Osteoblast (primary cell): ENCODE measurements around the gene SIM2. TPM values are rescaled to one million over a fixed set of nuclear protein-coding genes. Genes with fewer than 3 reads are reported as not detected.

ENCODE experiments used
- DNase-seq: peaks from one replicate; pipeline ENCODE4 v3.0.0; 2011; ENCODE audit warnings: low spot score, mixed read lengths; ENCODE audit not compliant: insufficient read length; ENCODE audit errors: missing footprints
- H2AFZ ChIP-seq: 2 replicates; pipeline ENCODE4 v1.6.0; 2011; ENCODE audit warnings: mild to moderate bottlenecking, low read length
- H3K27ac ChIP-seq: 2 replicates; pipeline ENCODE4 v1.5.1; 2011; ENCODE audit warnings: mild to moderate bottlenecking, low read depth, low read length, moderate library complexity
- H3K27me3 ChIP-seq: 2 replicates; pipeline ENCODE4 v1.6.0; 2012; ENCODE audit warnings: mild to moderate bottlenecking, control low read depth, inconsistent platforms, low read length, moderate library complexity; ENCODE audit not compliant: insufficient read depth
- H3K36me3 ChIP-seq: 2 replicates; pipeline ENCODE4 v1.5.1; 2011; ENCODE audit warnings: mild to moderate bottlenecking, low read length, control low read depth, moderate library complexity; ENCODE audit not compliant: insufficient read depth
- H3K4me1 ChIP-seq: 2 replicates; pipeline ENCODE4 v1.5.1; 2011; ENCODE audit warnings: mild to moderate bottlenecking, low read length, control low read depth, moderate library complexity; ENCODE audit not compliant: insufficient read depth
- H3K4me2 ChIP-seq: 2 replicates; pipeline ENCODE4 v1.6.0; 2011; ENCODE audit warnings: mild to moderate bottlenecking, low read length; ENCODE audit not compliant: insufficient read depth
- H3K4me3 ChIP-seq: fragments of 200-600 bp; sonication (generic); 3 replicates; pipeline ENCODE4 v1.5.1; 2012; ENCODE audit warnings: mild to moderate bottlenecking, low read length, inconsistent platforms; ENCODE audit not compliant: insufficient read depth
- H3K79me2 ChIP-seq: 2 replicates; pipeline ENCODE4 v1.6.0; 2012; ENCODE audit warnings: mild to moderate bottlenecking, low read length, control low read depth, inconsistent platforms; ENCODE audit not compliant: insufficient read depth
- H3K9me3 ChIP-seq: 2 replicates; pipeline ENCODE4 v1.5.1; 2011; ENCODE audit warnings: low read depth, low read length, control low read depth
- H4K20me1 ChIP-seq: 2 replicates; pipeline ENCODE4 v1.6.0; 2012; ENCODE audit warnings: mild to moderate bottlenecking, low read length, control low read depth; ENCODE audit not compliant: insufficient read depth
- CTCF ChIP-seq: IDR thresholded peaks from 2 replicates; pipeline ENCODE4 v1.5.1; 2011; ENCODE audit warnings: mild to moderate bottlenecking, low read depth, low read length, moderate library complexity; ENCODE audit errors: extremely low read depth
- total RNA-seq: library from RNA; depleted of rRNA; stranded (reverse); fragments of >200 nt; gene quantifications from 2 replicates; pipeline ENCODE4 v1.2.3, GENCODE V29; 2012

The SIM2 gene
- total RNA-seq, 1 donor, result 3.6 TPM

DNA sequence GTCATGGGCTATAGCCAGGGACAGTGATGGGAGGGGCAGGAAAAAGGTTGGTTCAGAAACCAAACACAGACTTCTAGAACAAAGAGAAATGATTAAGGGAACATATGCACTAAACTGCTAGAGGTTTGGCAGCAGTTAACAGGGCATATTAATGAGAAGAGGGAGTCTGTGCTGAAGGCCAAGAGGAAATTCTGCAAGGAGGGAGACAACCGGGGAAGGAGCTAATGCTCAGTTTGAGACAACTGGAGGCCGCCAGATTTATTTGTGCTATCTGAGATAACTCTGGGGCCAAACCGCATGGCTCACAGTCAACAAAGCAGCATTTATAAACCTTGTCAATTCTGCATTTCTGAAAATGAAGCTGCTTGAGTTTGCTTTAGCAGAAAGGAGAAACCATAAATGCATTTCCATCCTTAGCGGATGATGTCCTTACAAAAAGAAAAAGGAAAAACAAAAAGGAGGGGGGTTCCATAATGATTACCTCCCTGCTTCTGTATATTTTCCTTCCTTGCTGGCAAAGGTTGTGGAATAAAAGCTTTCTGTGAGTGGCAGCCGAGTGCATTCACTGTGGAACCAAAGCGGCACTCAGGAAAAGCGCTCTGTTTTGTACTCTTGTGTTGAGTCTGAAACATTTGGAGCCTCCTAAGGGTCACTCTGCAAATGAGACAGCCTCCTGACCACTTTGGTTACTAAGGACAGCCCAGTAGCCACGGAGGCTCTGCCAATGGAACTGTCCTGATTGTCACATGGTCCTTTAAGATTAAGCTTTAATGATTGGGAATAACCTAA is 70.3 kb downstream of the SIM2 start:
- no peak overlapping the region for H3K4me2 ChIP-seq

GRCh38 chr21:36773117-36773516 is 74.2 kb downstream of the SIM2 start:
- Histone ChIP-seq H3K4me2 (no peak overlapping the region), H2AFZ (peak overlapping the region; percentile 14)

More for the DNA sequence above, 70.3 kb downstream of the SIM2 start:
- Histone ChIP-seq H3K79me2 (no peaks in the 10 kb centered on the region), H3K36me3 (no peaks in the 10 kb centered on the region), H4K20me1 (no peaks in the 10 kb centered on the region), H3K27me3 (no peaks in the 10 kb centered on the region), H2AFZ (no peak overlapping the region), H3K9me3 (no peaks in the 10 kb centered on the region), H3K4me3 (no peak overlapping the region), H3K27ac (no peak overlapping the region), H3K4me1 (peaks cover 7% of the 10 kb centered on the region)
- DNase-seq, result peak; percentile 58
- TF ChIP-seq CTCF, result no peak

DNA sequence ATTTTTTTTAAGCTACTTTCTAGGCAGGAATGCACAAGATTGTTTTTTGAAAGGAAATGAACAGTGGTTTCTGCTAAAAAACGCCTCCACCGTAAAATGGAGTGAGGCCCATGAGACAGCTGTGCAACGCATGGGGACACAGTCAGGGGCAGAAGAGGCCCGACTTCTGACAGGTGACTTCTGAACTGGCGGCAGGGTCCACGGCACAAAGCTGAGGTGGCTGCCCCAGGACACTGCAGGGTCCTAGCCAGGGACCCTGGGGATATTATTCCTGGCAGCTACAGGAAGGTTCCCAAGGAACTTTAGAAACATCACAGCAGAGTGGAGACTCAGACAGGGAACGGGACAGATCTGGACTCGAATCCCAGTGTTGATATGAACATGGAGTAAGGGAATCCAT is 75.1 kb downstream of the SIM2 start:
- no peak for DNase-seq
- H3K4me3 ChIP-seq, result no peak overlapping the region
- H3K4me2 ChIP-seq, result no peak overlapping the region
- no peaks in the 10 kb centered on the region for H3K79me2 ChIP-seq
- H4K20me1 ChIP-seq, result no peaks in the 10 kb centered on the region
- no peak overlapping the region for H3K27ac ChIP-seq
- peaks cover 7% of the 10 kb centered on the region for H3K4me1 ChIP-seq
- H2AFZ ChIP-seq, result no peak overlapping the region
- H3K27me3 ChIP-seq, result no peaks in the 10 kb centered on the region
- H3K36me3 ChIP-seq, result no peaks in the 10 kb centered on the region
- TF ChIP-seq CTCF, result no peak
- H3K9me3 ChIP-seq, result no peaks in the 10 kb centered on the region

More at GRCh38 chr21:36773117-36773516, 74.2 kb downstream of the SIM2 start:
- TF ChIP-seq CTCF, result no peak
- H3K27ac ChIP-seq, result no peak overlapping the region
- no peaks in the 10 kb centered on the region for H4K20me1 ChIP-seq
- DNase-seq, result no peak
- H3K4me3 ChIP-seq, result no peak overlapping the region
- H3K9me3 ChIP-seq, result no peaks in the 10 kb centered on the region
- peaks cover 7% of the 10 kb centered on the region for H3K4me1 ChIP-seq
- H3K79me2 ChIP-seq, result no peaks in the 10 kb centered on the region
- no peaks in the 10 kb centered on the region for H3K27me3 ChIP-seq
- H3K36me3 ChIP-seq, result no peaks in the 10 kb centered on the region

- H3K27ac ChIP-seq, result no peak overlapping the region
- H3K79me2 ChIP-seq, result no peaks in the 10 kb centered on the region
- H4K20me1 ChIP-seq, result no peaks in the 10 kb centered on the region
- H3K4me1 ChIP-seq, result peaks cover 7% of the 10 kb centered on the region
- no peak for TF ChIP-seq CTCF
- H3K4me2 ChIP-seq, result no peak overlapping the region
- DNase-seq, result no peak
- H3K27me3 ChIP-seq, result no peaks in the 10 kb centered on the region
- no peak overlapping the region for H2AFZ ChIP-seq
- H3K9me3 ChIP-seq, result no peaks in the 10 kb centered on the region
- H3K4me3 ChIP-seq, result no peak overlapping the region
- H3K36me3 ChIP-seq, result no peaks in the 10 kb centered on the region
These were observed 78.2 kb downstream of the SIM2 start for GRCh38 chr21:36776981-36777617.
